Endodermal cell (in vitro differentiated cells): Measurements from ENCODE around the gene SENP7. TPM values are rescaled to one million over a fixed set of nuclear protein-coding genes. Genes with fewer than 3 reads are reported as not detected.
"Not testable (repeated sequence)": the region's sequence is repeated elsewhere in the genome, so short reads cannot be mapped to it uniquely, and the experiment has no call there.

Experiments
- DNase-seq: peaks from one replicate; pipeline ENCODE4 v3.0.0-alpha.2; 2017
- H3K27ac ChIP-seq: 2 replicates; pipeline ENCODE4 v1.5.1; 2013; ENCODE audit warnings: mild to moderate bottlenecking, low read depth, low read length, moderate library complexity
- H3K27me3 ChIP-seq: 2 replicates; pipeline ENCODE4 v1.6.1; 2013; ENCODE audit warnings: mild to moderate bottlenecking, low read length, moderate library complexity; ENCODE audit not compliant: insufficient read depth, control insufficient read depth, poor library complexity, severe bottlenecking
- H3K36me3 ChIP-seq: 2 replicates; pipeline ENCODE4 v1.7.0; 2013; ENCODE audit warnings: mild to moderate bottlenecking, low read length, moderate library complexity; ENCODE audit not compliant: control insufficient read depth, insufficient read depth
- H3K4me1 ChIP-seq: one replicate; pipeline ENCODE4 v1.7.0; 2013; ENCODE audit warnings: low read length; ENCODE audit not compliant: control insufficient read depth, insufficient read depth
- H3K4me3 ChIP-seq: 2 replicates; pipeline ENCODE4 v1.5.1; 2013; ENCODE audit warnings: mild to moderate bottlenecking, low read length, moderate library complexity
- H3K9ac ChIP-seq: 2 replicates; pipeline ENCODE4 v1.6.1; 2013; ENCODE audit warnings: mild to moderate bottlenecking, low read length, moderate library complexity; ENCODE audit not compliant: poor library complexity, severe bottlenecking; ENCODE audit errors: extremely low read depth
- H3K9me3 ChIP-seq: 2 replicates; pipeline ENCODE4 v1.6.1; 2013; ENCODE audit warnings: mild to moderate bottlenecking, low read length, moderate library complexity; ENCODE audit not compliant: control insufficient read depth
- H3K27ac Mint-ChIP-seq: 2 replicates; pipeline ENCODE4 v1.8.0; 2020; ENCODE audit warnings: mixed read lengths
- H3K27me3 Mint-ChIP-seq: 2 replicates; pipeline ENCODE4 v1.8.0; 2021; ENCODE audit warnings: mild to moderate bottlenecking, mixed read lengths; ENCODE audit not compliant: insufficient read depth
- H3K36me3 Mint-ChIP-seq: 2 replicates; pipeline ENCODE4 v1.8.0; 2020; ENCODE audit warnings: low read depth, mixed read lengths
- H3K4me1 Mint-ChIP-seq: 2 replicates; pipeline ENCODE4 v1.8.0; 2020; ENCODE audit warnings: mixed read lengths
- H3K4me3 Mint-ChIP-seq: 2 replicates; pipeline ENCODE4 v1.8.0; 2020; ENCODE audit warnings: mild to moderate bottlenecking, moderate library complexity, mixed read lengths
- H3K9me3 Mint-ChIP-seq: 2 replicates; pipeline ENCODE4 v1.8.0; 2020; ENCODE audit warnings: mild to moderate bottlenecking, mixed read lengths
- CTCF ChIP-seq: fragments of 200-600 bp; sonication (generic); conservative IDR thresholded peaks from 2 replicates; pipeline ENCODE4 v1.5.0; 2021; ENCODE audit warnings: antibody characterized with exemption, mild to moderate bottlenecking
- WGBS, 2 experiments: methylation state at CpG; one replicate each; pipeline versions ENCODE4 v1.1.5 to v1.1.7; 2013; ENCODE audit warnings: missing lambda C conversion rate in 2 of 2, mixed read lengths in 1 of 2; ENCODE audit not compliant: insufficient coverage in 1 of 2, insufficient read length in 1 of 2; 5-methylcytosine and 5-hydroxymethylcytosine counted together
- total RNA-seq, 2 donors: library from RNA; stranded (reverse); fragmentation: NEBNext Ultra II Directional in 1 of 2; extraction: Animal tissue kit (Norgen Biotek cat#: 25700) in 1 of 2; gene quantifications; 2 replicates in 1 of 2; 3 replicates in 1 of 2; pipeline ENCODE4 v1.2.1, GENCODE V29; 2021

The SENP7 gene
- total RNA-seq, 2 donors from 2014 or later, result 19.3 to 22.1 TPM

GRCh38 chr3:101495552-101495951 lies 17.5 kb downstream of the SENP7 start:
- no peak overlapping the region for H3K4me3 Mint-ChIP-seq
- no peak overlapping the region for H3K4me3 ChIP-seq
- H3K27ac Mint-ChIP-seq, result no peak overlapping the region
- no peaks in the 10 kb centered on the region for H3K27me3 ChIP-seq
- no peak overlapping the region for H3K9ac ChIP-seq
- H3K4me1 ChIP-seq, result no peaks in the 10 kb centered on the region
- H3K36me3 Mint-ChIP-seq, result peaks cover 32% of the 10 kb centered on the region
- no peak overlapping the region for H3K27ac ChIP-seq
- no peaks in the 10 kb centered on the region for H3K9me3 Mint-ChIP-seq
- 82% methylated on average over 4 of the region's 4 CpGs; no CpG with 5 or more reads in 1 of the 2 experiments for WGBS, 2 experiments
- TF ChIP-seq CTCF, result peak; percentile 70
- H3K36me3 ChIP-seq, result peaks cover 27% of the 10 kb centered on the region
- H3K27me3 Mint-ChIP-seq, result no peaks in the 10 kb centered on the region
- DNase-seq, result peak; percentile 60
- no peaks in the 10 kb centered on the region for H3K9me3 ChIP-seq
- no peaks in the 10 kb centered on the region for H3K4me1 Mint-ChIP-seq

GRCh38 chr3:101484805-101485620 lies 28.0 kb downstream of the SENP7 start:
- Mint-ChIP-seq H3K9me3 (peaks cover 3% of the 10 kb centered on the region), H3K27ac (peak overlapping the region; percentile 82), H3K4me3 (no peak overlapping the region), H3K27me3 (no peaks in the 10 kb centered on the region), H3K4me1 (peaks cover 26% of the 10 kb centered on the region), H3K36me3 (peaks cover 37% of the 10 kb centered on the region)
- H3K9me3 ChIP-seq, result peaks cover 7% of the 10 kb centered on the region
- no peak for TF ChIP-seq CTCF
- WGBS, 2 experiments, result 67 to 90% methylated on average over 1 to 8 of the region's 8 CpGs
- no peak overlapping the region for H3K27ac ChIP-seq
- peaks cover 13% of the 10 kb centered on the region for H3K36me3 ChIP-seq
- H3K4me1 ChIP-seq, result peaks cover 10% of the 10 kb centered on the region
- no peak overlapping the region for H3K9ac ChIP-seq
- H3K27me3 ChIP-seq, result no peaks in the 10 kb centered on the region
- DNase-seq, result peak; percentile 50
- peak overlapping the region; percentile 48 for H3K4me3 ChIP-seq

- Histone ChIP-seq H3K27ac (no peak overlapping the region), H3K9ac (no peak overlapping the region), H3K27me3 (no peaks in the 10 kb centered on the region), H3K4me1 (no peaks in the 10 kb centered on the region), H3K9me3 (peaks cover 7% of the 10 kb centered on the region), H3K36me3 (peaks cover 13% of the 10 kb centered on the region), H3K4me3 (no peak overlapping the region)
- 91 to 100% methylated on average over 1 to 3 of the region's 3 CpGs for WGBS, 2 experiments
- no peaks in the 10 kb centered on the region for H3K27me3 Mint-ChIP-seq
- H3K4me3 Mint-ChIP-seq, result no peak overlapping the region
- H3K27ac Mint-ChIP-seq, result no peak overlapping the region
- peaks cover 3% of the 10 kb centered on the region for H3K9me3 Mint-ChIP-seq
- no peak for TF ChIP-seq CTCF
- no peaks in the 10 kb centered on the region for H3K4me1 Mint-ChIP-seq
- H3K36me3 Mint-ChIP-seq, result peaks cover 53% of the 10 kb centered on the region
- no peak for DNase-seq
These were observed 34.0 kb downstream of the SENP7 start for GRCh38 chr3:101478980-101479379.

- not testable (repeated sequence) for H3K27ac Mint-ChIP-seq, DNase-seq, H3K36me3 ChIP-seq, H3K4me3 Mint-ChIP-seq, H3K27ac ChIP-seq, H3K27me3 Mint-ChIP-seq, H3K9ac ChIP-seq, H3K4me1 ChIP-seq, H3K4me3 ChIP-seq, H3K27me3 ChIP-seq, H3K9me3 ChIP-seq, H3K4me1 Mint-ChIP-seq
- peaks cover 50% of the 10 kb centered on the region for H3K36me3 Mint-ChIP-seq
- peaks cover 22% of the 10 kb centered on the region for H3K9me3 Mint-ChIP-seq
- 81% methylated on average over 2 of the region's 2 CpGs; no CpG with 5 or more reads in 1 of the 2 experiments for WGBS, 2 experiments
These were observed 38.0 kb downstream of the SENP7 start for GRCh38 chr3:101474841-101475552.

GRCh38 chr3:101468676-101469075 lies 44.3 kb downstream of the SENP7 start:
- H3K9ac ChIP-seq, H3K27ac ChIP-seq, H3K27me3 Mint-ChIP-seq, H3K36me3 ChIP-seq, H3K27me3 ChIP-seq, H3K4me1 ChIP-seq, DNase-seq, H3K4me3 ChIP-seq, H3K4me3 Mint-ChIP-seq, H3K27ac Mint-ChIP-seq: not testable (repeated sequence)
- Mint-ChIP-seq H3K9me3 (peaks cover 44% of the 10 kb centered on the region), H3K36me3 (peaks cover 37% of the 10 kb centered on the region), H3K4me1 (peaks cover 15% of the 10 kb centered on the region)
- peaks cover 11% of the 10 kb centered on the region for H3K9me3 ChIP-seq
- 91 to 95% methylated on average over 3 to 4 of the region's 4 CpGs for WGBS, 2 experiments
